Neural cell (in vitro differentiated cells): ENCODE data around the gene FETUB. TPM values are rescaled to one million over a fixed set of nuclear protein-coding genes. Genes with fewer than 3 reads are reported as not detected.
"Not testable (repeated sequence)": the region's sequence is repeated elsewhere in the genome, so short reads cannot be mapped to it uniquely, and the experiment has no call there.

Source experiments
- H2AFZ ChIP-seq: fragments of 200-600, 300-800 bp; sonication (generic), shearing (Covaris generic); 2 replicates; pipeline ENCODE4 v1.6.0; 2014; ENCODE audit warnings: low read depth, mild to moderate bottlenecking, antibody characterized with exemption, low read length, moderate library complexity
- H3F3A ChIP-seq: fragments of 200-600 bp; shearing (Covaris generic); 2 replicates; pipeline ENCODE4 v1.6.1; 2016; ENCODE audit warnings: mild to moderate bottlenecking, moderate library complexity, mixed read lengths, antibody characterized with exemption, low read length; ENCODE audit not compliant: insufficient read depth, poor library complexity, severe bottlenecking
- H3K27ac ChIP-seq: fragments of 200-600, 300-800 bp; sonication (generic), shearing (Covaris generic); 2 replicates; pipeline ENCODE4 v1.5.1; 2014; ENCODE audit warnings: mild to moderate bottlenecking, low read length, moderate library complexity
- H3K27me3 ChIP-seq: fragments of 300-800, 200-600 bp; sonication (generic), shearing (Covaris generic); 2 replicates; pipeline ENCODE4 v1.6.0; 2014; ENCODE audit warnings: mild to moderate bottlenecking, low read depth, low read length, moderate library complexity; ENCODE audit not compliant: insufficient read depth
- H3K36me3 ChIP-seq: fragments of 300-800, 200-600 bp; sonication (generic), shearing (Covaris generic); 2 replicates; pipeline ENCODE4 v1.5.1; 2014; ENCODE audit warnings: mild to moderate bottlenecking, antibody characterized with exemption, low read length, moderate library complexity; ENCODE audit not compliant: insufficient read depth
- H3K4me2 ChIP-seq: fragments of 300-800, 200-600 bp; sonication (generic), shearing (Covaris generic); 2 replicates; pipeline ENCODE4 v1.6.0; 2014; ENCODE audit warnings: mild to moderate bottlenecking, low read length
- H3K4me3 ChIP-seq: fragments of 300-800, 200-600 bp; sonication (generic), shearing (Covaris generic); 2 replicates; pipeline ENCODE4 v1.5.1; 2014; ENCODE audit warnings: mild to moderate bottlenecking, low read length, moderate library complexity
- H3K79me2 ChIP-seq: fragments of 200-600 bp; shearing (Covaris generic); replicated peaks from 2 replicates; pipeline ENCODE4 v1.6.0; 2014; ENCODE audit warnings: mild to moderate bottlenecking, low read length, moderate library complexity; ENCODE audit not compliant: insufficient read depth
- H3K9ac ChIP-seq: fragments of 300-800, 200-600 bp; sonication (generic), shearing (Covaris generic); 2 replicates; pipeline ENCODE4 v1.6.1; 2016; ENCODE audit warnings: mild to moderate bottlenecking, low read length, mixed read lengths
- H3K9me2 ChIP-seq: fragments of 200-600 bp; shearing (Covaris generic); 2 replicates; pipeline ENCODE4 v1.6.1; 2016; ENCODE audit warnings: mild to moderate bottlenecking, low read length, mixed read lengths; ENCODE audit not compliant: insufficient read depth
- H3K9me3 ChIP-seq: fragments of 200-600, 300-800 bp; sonication (generic), shearing (Covaris generic); 2 replicates; pipeline ENCODE4 v1.6.1; 2016; ENCODE audit warnings: mild to moderate bottlenecking, mixed run types, low read length, moderate library complexity, mixed read lengths
- H4K20me1 ChIP-seq: fragments of 200-600 bp; shearing (Covaris generic); 2 replicates; pipeline ENCODE4 v1.6.1; 2016; ENCODE audit warnings: mild to moderate bottlenecking, mixed run types; ENCODE audit not compliant: insufficient read depth
- CTCF ChIP-seq: fragments of 450-650 bp; IDR thresholded peaks from 2 replicates; pipeline ENCODE4 v1.5.1; 2014; ENCODE audit warnings: antibody characterized with exemption, mild to moderate bottlenecking, moderate library complexity; ENCODE audit not compliant: poor library complexity, severe bottlenecking
- EP300 ChIP-seq: fragments of 450-650 bp; conservative IDR thresholded peaks from 2 replicates; pipeline ENCODE4 v1.6.1; 2014; ENCODE audit warnings: antibody characterized with exemption, mild to moderate bottlenecking, moderate library complexity; ENCODE audit not compliant: poor library complexity, severe bottlenecking
- EZH2 ChIP-seq: fragments of 200-600, 300-800 bp; shearing (Covaris generic), sonication (generic); IDR thresholded peaks from 2 replicates; pipeline ENCODE4 v1.6.1; 2014; ENCODE audit warnings: antibody characterized with exemption, low read length, borderline replicate concordance, mild to moderate bottlenecking; ENCODE audit not compliant: insufficient read depth, poor library complexity, severe bottlenecking
- MXI1 ChIP-seq: fragments of 450-650 bp; conservative IDR thresholded peaks from 2 replicates; pipeline ENCODE4 v1.6.1; 2014; ENCODE audit warnings: antibody characterized with exemption, mild to moderate bottlenecking; ENCODE audit not compliant: poor library complexity, severe bottlenecking
- POLR2AphosphoS5 ChIP-seq: IDR thresholded peaks from 2 replicates; pipeline ENCODE4 v1.6.1; 2012
- RAD21 ChIP-seq: fragments of 450-650 bp; conservative IDR thresholded peaks from 2 replicates; pipeline ENCODE4 v1.6.1; 2014; ENCODE audit warnings: antibody characterized with exemption, mild to moderate bottlenecking, moderate library complexity
- REST ChIP-seq: IDR thresholded peaks from 2 replicates; pipeline ENCODE4 v1.6.1; 2012; ENCODE audit warnings: borderline replicate concordance
- SMC3 ChIP-seq: fragments of 450-650 bp; conservative IDR thresholded peaks from 2 replicates; pipeline ENCODE4 v1.6.1; 2014; ENCODE audit warnings: antibody characterized with exemption, mild to moderate bottlenecking, moderate library complexity; ENCODE audit not compliant: poor library complexity
- TAF1 ChIP-seq: IDR thresholded peaks from 2 replicates; pipeline ENCODE4 v1.6.1; 2012; ENCODE audit warnings: low read depth
- polyA plus RNA-seq: library from polyadenylated mRNA; depleted of rRNA; stranded (reverse); fragments of >200 nt; gene quantifications from 2 replicates; pipeline ENCODE4 v1.2.3, GENCODE V29; 2014

The FETUB gene
- polyA plus RNA-seq, 1 donor from 2014 or later: not detected

GRCh38 chr3:186683979-186684378 lies 43.8 kb downstream of the FETUB start:
- H3K4me2 ChIP-seq: no peak overlapping the region
- H3K9me2 ChIP-seq: no peaks in the 10 kb centered on the region
- H3K9ac ChIP-seq: no peak overlapping the region
- no peaks in the 10 kb centered on the region for H3K9me3 ChIP-seq
- no peak overlapping the region for H3K27ac ChIP-seq
- no peaks in the 10 kb centered on the region for H3K79me2 ChIP-seq
- H3K27me3 ChIP-seq: no peaks in the 10 kb centered on the region
- H4K20me1 ChIP-seq: no peaks in the 10 kb centered on the region
- no peak overlapping the region for H2AFZ ChIP-seq
- no peaks in the 10 kb centered on the region for H3F3A ChIP-seq
- H3K36me3 ChIP-seq: no peaks in the 10 kb centered on the region
- H3K4me3 ChIP-seq: no peak overlapping the region
- no peak for TF ChIP-seq CTCF
- TF ChIP-seq MXI1: no peak
- TF ChIP-seq TAF1: no peak
- TF ChIP-seq RAD21: no peak
- TF ChIP-seq POLR2AphosphoS5: no peak
- TF ChIP-seq REST: no peak
- no peak for TF ChIP-seq SMC3
- no peak for TF ChIP-seq EP300
- TF ChIP-seq EZH2: no peak

DNA sequence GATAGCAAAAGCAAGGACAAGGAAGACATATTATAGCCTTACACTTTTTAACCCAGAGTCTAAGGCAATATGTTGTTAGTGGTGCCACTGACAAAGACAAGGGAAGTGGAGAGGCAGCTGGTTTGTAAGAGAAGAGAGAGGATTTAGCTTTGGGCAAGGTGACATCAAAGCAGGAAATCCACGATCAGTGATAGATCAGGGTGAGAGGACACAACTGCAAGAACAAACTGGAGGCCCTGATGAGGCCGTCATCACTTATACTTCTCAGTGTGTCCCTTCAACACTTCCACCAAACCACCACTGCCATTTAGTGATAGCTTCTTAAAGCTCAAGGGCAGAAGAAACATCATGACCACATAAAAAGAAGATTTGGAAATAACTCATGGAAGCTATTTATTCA lies 46.3 kb downstream of the FETUB start:
- H2AFZ ChIP-seq, H3K9ac ChIP-seq, H3K27ac ChIP-seq, H3K9me3 ChIP-seq, H3K79me2 ChIP-seq, H3K4me3 ChIP-seq, H4K20me1 ChIP-seq, H3K36me3 ChIP-seq, H3K4me2 ChIP-seq, H3K27me3 ChIP-seq, H3F3A ChIP-seq, H3K9me2 ChIP-seq: not testable (repeated sequence)

- H3K4me2 ChIP-seq: no peak overlapping the region
- H3K79me2 ChIP-seq: no peaks in the 10 kb centered on the region
- no peaks in the 10 kb centered on the region for H3K36me3 ChIP-seq
- H3K9ac ChIP-seq: no peak overlapping the region
- no peaks in the 10 kb centered on the region for H3K9me2 ChIP-seq
- no peak overlapping the region for H2AFZ ChIP-seq
- TF ChIP-seq REST (no peak), RAD21 (no peak), SMC3 (no peak), MXI1 (no peak), POLR2AphosphoS5 (no peak), TAF1 (no peak), CTCF (no peak), EP300 (no peak), EZH2 (no peak)
- H3K9me3 ChIP-seq: no peaks in the 10 kb centered on the region
- H4K20me1 ChIP-seq: no peaks in the 10 kb centered on the region
- H3F3A ChIP-seq: no peaks in the 10 kb centered on the region
- H3K27me3 ChIP-seq: no peaks in the 10 kb centered on the region
- no peak overlapping the region for H3K4me3 ChIP-seq
- H3K27ac ChIP-seq: no peak overlapping the region
Measured at GRCh38 chr3:186687120-186687651, 47.0 kb downstream of the FETUB start.
